ENCODE measurements around the gene SEC23B.
"Not testable (repeated sequence)": the region's sequence is repeated elsewhere in the genome, so short reads cannot be mapped to it uniquely, and the experiment has no call there.

Gene SEC23B

DNA sequence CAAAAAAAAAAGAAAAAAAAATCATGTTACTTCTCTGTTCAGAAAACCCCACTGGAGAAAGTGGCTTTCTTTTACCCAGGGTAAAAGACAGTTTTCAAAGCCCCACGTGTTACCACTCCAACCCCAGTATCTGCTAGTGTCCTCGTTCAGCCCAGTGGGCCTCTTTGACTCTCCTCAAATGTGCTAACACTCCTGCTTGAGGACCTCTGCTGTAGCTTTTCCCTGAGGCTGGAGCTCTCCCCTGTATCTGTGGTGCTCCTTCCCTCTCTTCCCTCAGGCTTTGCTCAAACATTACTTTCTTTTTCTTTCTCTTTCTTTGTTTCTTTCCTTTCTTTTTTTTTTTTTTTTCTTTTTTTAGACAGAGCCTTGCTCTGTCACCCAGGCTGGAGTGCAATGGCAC, 15.3 kb downstream of the SEC23B start:
- no peak overlapping the region for H3K27ac ChIP-seq
- H3K4me2 ChIP-seq (ENCODE audit: low read length): no peak overlapping the region
- TF ChIP-seq, protein P1, sequence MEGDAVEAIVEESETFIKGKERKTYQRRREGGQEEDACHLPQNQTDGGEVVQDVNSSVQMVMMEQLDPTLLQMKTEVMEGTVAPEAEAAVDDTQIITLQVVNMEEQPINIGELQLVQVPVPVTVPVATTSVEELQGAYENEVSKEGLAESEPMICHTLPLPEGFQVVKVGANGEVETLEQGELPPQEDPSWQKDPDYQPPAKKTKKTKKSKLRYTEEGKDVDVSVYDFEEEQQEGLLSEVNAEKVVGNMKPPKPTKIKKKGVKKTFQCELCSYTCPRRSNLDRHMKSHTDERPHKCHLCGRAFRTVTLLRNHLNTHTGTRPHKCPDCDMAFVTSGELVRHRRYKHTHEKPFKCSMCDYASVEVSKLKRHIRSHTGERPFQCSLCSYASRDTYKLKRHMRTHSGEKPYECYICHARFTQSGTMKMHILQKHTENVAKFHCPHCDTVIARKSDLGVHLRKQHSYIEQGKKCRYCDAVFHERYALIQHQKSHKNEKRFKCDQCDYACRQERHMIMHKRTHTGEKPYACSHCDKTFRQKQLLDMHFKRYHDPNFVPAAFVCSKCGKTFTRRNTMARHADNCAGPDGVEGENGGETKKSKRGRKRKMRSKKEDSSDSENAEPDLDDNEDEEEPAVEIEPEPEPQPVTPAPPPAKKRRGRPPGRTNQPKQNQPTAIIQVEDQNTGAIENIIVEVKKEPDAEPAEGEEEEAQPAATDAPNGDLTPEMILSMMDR (IDR thresholded peaks at IDR 0.05): no peak
- peaks cover 2% of the 10 kb centered on the region for H3K79me2 ChIP-seq
- H3K9ac ChIP-seq: no peak overlapping the region
- no peaks in the 10 kb centered on the region for H3K9me3 ChIP-seq (ENCODE audit: control insufficient read depth, low read length)
- H3K27me3 ChIP-seq (ENCODE audit: control insufficient read depth, insufficient read depth, low read length): no peaks in the 10 kb centered on the region
- H3K36me3 ChIP-seq (ENCODE audit: control insufficient read depth, insufficient read depth, low read length): peaks cover 2% of the 10 kb centered on the region
- no peaks in the 10 kb centered on the region for H3K4me1 ChIP-seq
- no peak overlapping the region for H2AFZ ChIP-seq
- no peak overlapping the region for H3K4me3 ChIP-seq (ENCODE audit: low read depth, low read length)

DNA sequence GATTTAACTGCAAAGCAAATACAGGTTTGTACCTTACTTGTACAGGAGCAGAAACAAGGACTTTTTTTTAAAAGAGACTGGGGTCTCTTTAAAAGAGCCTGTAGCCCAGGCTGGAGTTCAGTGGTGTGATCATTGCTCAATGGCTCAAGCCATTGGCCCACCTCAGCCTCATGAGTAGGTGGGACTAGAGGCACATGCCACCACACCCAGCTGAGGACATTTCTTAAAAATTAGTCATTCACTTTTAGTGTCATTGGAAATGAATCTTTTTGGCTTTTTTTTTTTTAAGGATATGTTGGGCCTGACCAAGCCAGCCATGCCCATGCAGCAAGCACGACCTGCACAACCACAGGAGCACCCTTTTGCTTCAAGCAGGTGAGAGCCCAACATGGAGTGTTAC, 16.9 kb downstream of the SEC23B start:
- peaks cover 2% of the 10 kb centered on the region for H3K36me3 ChIP-seq (ENCODE audit: control insufficient read depth, insufficient read depth, low read length)
- no peak overlapping the region for H3K9ac ChIP-seq
- no peak overlapping the region for H3K4me3 ChIP-seq (ENCODE audit: low read depth, low read length)
- H2AFZ ChIP-seq: no peak overlapping the region
- H3K27ac ChIP-seq: no peak overlapping the region
- TF ChIP-seq, protein P1 (IDR thresholded peaks at IDR 0.05): no peak
- no peaks in the 10 kb centered on the region for H3K79me2 ChIP-seq
- no peaks in the 10 kb centered on the region for H3K27me3 ChIP-seq (ENCODE audit: control insufficient read depth, insufficient read depth, low read length)
- no peaks in the 10 kb centered on the region for H3K9me3 ChIP-seq (ENCODE audit: control insufficient read depth, low read length)
- H3K4me2 ChIP-seq (ENCODE audit: low read length): no peak overlapping the region
- no peaks in the 10 kb centered on the region for H3K4me1 ChIP-seq

DNA sequence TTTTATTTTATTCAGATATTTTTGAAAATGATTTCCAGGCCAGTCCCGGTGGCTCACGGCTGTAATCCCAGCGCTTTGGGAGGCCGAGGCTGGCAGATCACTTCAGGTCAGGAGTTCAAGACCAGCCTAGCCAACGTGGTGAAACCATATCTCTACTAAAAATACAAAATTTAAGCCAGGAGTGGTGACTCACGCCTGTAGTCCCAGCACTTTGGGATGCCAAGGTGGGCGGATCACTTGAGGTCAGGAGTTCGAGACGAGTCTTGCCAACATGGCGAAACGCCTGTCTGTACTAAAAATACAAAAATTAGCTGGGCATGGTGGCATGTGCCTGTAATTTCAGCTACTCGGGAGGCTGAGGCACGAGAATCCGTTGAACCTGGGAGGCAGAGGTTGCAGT, 19.0 kb downstream of the SEC23B start:
- H3K9ac ChIP-seq; H3K36me3 ChIP-seq (ENCODE audit: control insufficient read depth, insufficient read depth, low read length); H3K4me2 ChIP-seq (ENCODE audit: low read length); H3K9me3 ChIP-seq (ENCODE audit: control insufficient read depth, low read length); H3K4me3 ChIP-seq (ENCODE audit: low read depth, low read length); H3K4me1 ChIP-seq; H2AFZ ChIP-seq; H3K27me3 ChIP-seq (ENCODE audit: control insufficient read depth, insufficient read depth, low read length); H3K27ac ChIP-seq; H3K79me2 ChIP-seq: not testable (repeated sequence)

DNA sequence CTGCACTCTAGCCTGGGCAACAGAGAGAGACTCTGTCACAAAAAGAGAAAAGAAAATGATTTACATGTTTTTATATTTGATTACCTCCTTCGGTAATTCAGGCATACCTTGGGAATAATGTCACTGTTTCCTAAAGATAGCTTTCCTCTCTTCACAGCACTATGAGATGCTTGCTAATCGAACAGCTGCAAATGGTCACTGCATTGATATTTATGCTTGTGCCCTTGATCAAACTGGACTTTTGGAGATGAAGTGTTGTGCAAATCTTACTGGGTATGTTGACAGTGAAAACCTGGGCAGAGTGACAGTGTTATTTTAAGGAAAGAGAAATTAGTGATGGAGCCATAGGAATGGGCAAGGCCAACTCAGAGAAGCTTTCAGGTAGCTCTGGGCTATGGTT, 19.6 kb downstream of the SEC23B start:
- Histone ChIP-seq H3K36me3 (ENCODE audit: control insufficient read depth, insufficient read depth, low read length) (peaks cover 2% of the 10 kb centered on the region), H3K4me1 (no peaks in the 10 kb centered on the region), H2AFZ (no peak overlapping the region), H3K4me3 (ENCODE audit: low read depth, low read length) (no peak overlapping the region), H3K27ac (no peak overlapping the region), H3K9me3 (ENCODE audit: control insufficient read depth, low read length) (no peaks in the 10 kb centered on the region), H3K4me2 (ENCODE audit: low read length) (no peak overlapping the region), H3K9ac (no peak overlapping the region), H3K79me2 (no peaks in the 10 kb centered on the region), H3K27me3 (ENCODE audit: control insufficient read depth, insufficient read depth, low read length) (no peaks in the 10 kb centered on the region)
- TF ChIP-seq, protein P1 (IDR thresholded peaks at IDR 0.05): no peak

DNA sequence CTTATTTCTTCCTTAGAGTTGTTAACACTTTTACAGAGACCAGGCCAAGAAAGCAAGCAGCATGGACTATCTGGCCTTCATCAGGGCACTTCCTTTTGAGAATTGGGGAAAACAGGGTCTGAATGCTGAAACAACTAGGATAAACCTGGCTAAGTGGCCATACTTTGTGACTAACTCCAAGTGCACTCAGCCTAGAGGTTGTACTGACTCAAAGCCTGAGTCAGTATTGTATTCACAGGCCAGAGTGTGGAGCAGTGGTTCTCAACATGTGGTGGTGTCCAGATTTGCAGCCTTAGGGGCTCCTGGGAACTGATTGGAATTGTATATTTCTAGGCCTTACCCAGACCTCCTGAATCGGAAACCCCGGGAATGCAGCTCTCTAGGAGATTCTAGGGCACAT, 20.1 kb downstream of the SEC23B start:
- no peak overlapping the region for H3K27ac ChIP-seq
- no peaks in the 10 kb centered on the region for H3K4me1 ChIP-seq
- no peaks in the 10 kb centered on the region for H3K9me3 ChIP-seq (ENCODE audit: control insufficient read depth, low read length)
- no peak overlapping the region for H3K4me3 ChIP-seq (ENCODE audit: low read depth, low read length)
- no peaks in the 10 kb centered on the region for H3K79me2 ChIP-seq
- H3K9ac ChIP-seq: no peak overlapping the region
- H3K27me3 ChIP-seq (ENCODE audit: control insufficient read depth, insufficient read depth, low read length): no peaks in the 10 kb centered on the region
- peaks cover 2% of the 10 kb centered on the region for H3K36me3 ChIP-seq (ENCODE audit: control insufficient read depth, insufficient read depth, low read length)
- TF ChIP-seq, protein P1 (IDR thresholded peaks at IDR 0.05): no peak
- no peak overlapping the region for H3K4me2 ChIP-seq (ENCODE audit: low read length)
- no peak overlapping the region for H2AFZ ChIP-seq

Data from parathyroid adenoma (tissue), 2 donors.